Trophoblast cell (in vitro differentiated cells and primary cell): Measurements from ENCODE around the gene NUTM2F.
"Not testable (repeated sequence)": the region's sequence is repeated elsewhere in the genome, so short reads cannot be mapped to it uniquely, and the experiment has no call there.

ENCODE experiments used
- DNase-seq, 2 donors: peaks; one replicate each; pipeline ENCODE4 v3.0.0-alpha.2; 2016
- H2AFZ ChIP-seq: 2 replicates; pipeline ENCODE4 v1.6.1; 2013; ENCODE audit warnings: low read length, moderate library complexity, mild to moderate bottlenecking; ENCODE audit not compliant: insufficient read depth, poor library complexity
- H2AK5ac ChIP-seq: 2 replicates; pipeline ENCODE4 v1.6.1; 2013; ENCODE audit warnings: mild to moderate bottlenecking, low read length
- H2BK120ac ChIP-seq: 2 replicates; pipeline ENCODE4 v1.6.1; 2013; ENCODE audit warnings: low read length, mild to moderate bottlenecking, moderate library complexity; ENCODE audit not compliant: insufficient read depth, poor library complexity
- H2BK12ac ChIP-seq: 2 replicates; pipeline ENCODE4 v1.6.1; 2013; ENCODE audit warnings: mild to moderate bottlenecking, low read length, moderate library complexity
- H2BK5ac ChIP-seq: 2 replicates; pipeline ENCODE4 v1.6.1; 2013; ENCODE audit warnings: low read length, low read depth, moderate library complexity, mild to moderate bottlenecking; ENCODE audit not compliant: poor library complexity
- H3K14ac ChIP-seq: 2 replicates; pipeline ENCODE4 v1.6.1; 2013; ENCODE audit warnings: mild to moderate bottlenecking, low read length
- H3K18ac ChIP-seq: 2 replicates; pipeline ENCODE4 v1.6.1; 2013; ENCODE audit warnings: mild to moderate bottlenecking, low read length
- H3K23ac ChIP-seq: 2 replicates; pipeline ENCODE4 v1.6.1; 2013; ENCODE audit warnings: low read length
- H3K27ac ChIP-seq: 2 replicates; pipeline ENCODE4 v1.5.1; 2013; ENCODE audit warnings: low read depth, mild to moderate bottlenecking, inconsistent platforms, low read length, moderate library complexity
- H3K27me3 ChIP-seq: 2 replicates; pipeline ENCODE4 v1.6.1; 2013; ENCODE audit warnings: inconsistent platforms, mild to moderate bottlenecking, low read length, moderate library complexity; ENCODE audit not compliant: insufficient read depth
- H3K36me3 ChIP-seq, 2 experiments: 1 replicate in 1 of 2; 2 replicates in 1 of 2; pipeline ENCODE4 v1.6.1; 2013; ENCODE audit warnings: low read length in 2 of 2, mild to moderate bottlenecking in 2 of 2, moderate library complexity in 1 of 2; ENCODE audit not compliant: insufficient read depth in 2 of 2, control insufficient read depth in 1 of 2
- H3K4ac ChIP-seq: 2 replicates; pipeline ENCODE4 v1.6.1; 2013; ENCODE audit warnings: low read depth, mild to moderate bottlenecking, low read length, moderate library complexity
- H3K4me1 ChIP-seq, 2 experiments: 1 replicate in 1 of 2; 2 replicates in 1 of 2; pipeline ENCODE4 v1.6.1; 2013; ENCODE audit warnings: low read length in 2 of 2, mild to moderate bottlenecking in 2 of 2, moderate library complexity in 1 of 2; ENCODE audit not compliant: insufficient read depth in 2 of 2, control insufficient read depth in 1 of 2
- H3K4me2 ChIP-seq: 2 replicates; pipeline ENCODE4 v1.6.1; 2013; ENCODE audit warnings: inconsistent platforms, mild to moderate bottlenecking, low read length, moderate library complexity
- H3K4me3 ChIP-seq: 2 replicates; pipeline ENCODE4 v1.5.1; 2013; ENCODE audit warnings: mild to moderate bottlenecking, low read depth, low read length, inconsistent platforms
- H3K79me1 ChIP-seq: one replicate; pipeline ENCODE4 v1.6.1; 2013; ENCODE audit warnings: low read length
- H3K79me2 ChIP-seq: 2 replicates; pipeline ENCODE4 v1.6.1; 2013; ENCODE audit warnings: low read length, mild to moderate bottlenecking; ENCODE audit not compliant: control insufficient read depth, insufficient read depth, poor library complexity
- H3K9ac ChIP-seq: 2 replicates; pipeline ENCODE4 v1.6.1; 2013; ENCODE audit warnings: mild to moderate bottlenecking, low read length
- H3K9me3 ChIP-seq: 2 replicates; pipeline ENCODE4 v1.6.1; 2013; ENCODE audit warnings: low read depth, mild to moderate bottlenecking, control low read depth, inconsistent platforms, low read length; ENCODE audit not compliant: insufficient read depth
- H4K12ac ChIP-seq: 2 replicates; pipeline ENCODE4 v1.6.1; 2013; ENCODE audit warnings: low read depth, mild to moderate bottlenecking, low read length, moderate library complexity
- H4K8ac ChIP-seq: 2 replicates; pipeline ENCODE4 v1.6.1; 2013; ENCODE audit warnings: low read depth, mild to moderate bottlenecking, low read length, moderate library complexity
- H4K91ac ChIP-seq: one replicate; pipeline ENCODE4 v1.6.1; 2013; ENCODE audit warnings: low read depth, mild to moderate bottlenecking, low read length, moderate library complexity
- WGBS: extraction: QIAGEN DNeasy Blood & Tissue Kit; methylation state at CpG from one replicate; pipeline ENCODE4 v1.1.7; 2013; ENCODE audit warnings: missing lambda C conversion rate; ENCODE audit not compliant: insufficient read length, insufficient coverage; ENCODE audit errors: extremely low coverage; 5-methylcytosine and 5-hydroxymethylcytosine counted together

NUTM2F gene

DNA sequence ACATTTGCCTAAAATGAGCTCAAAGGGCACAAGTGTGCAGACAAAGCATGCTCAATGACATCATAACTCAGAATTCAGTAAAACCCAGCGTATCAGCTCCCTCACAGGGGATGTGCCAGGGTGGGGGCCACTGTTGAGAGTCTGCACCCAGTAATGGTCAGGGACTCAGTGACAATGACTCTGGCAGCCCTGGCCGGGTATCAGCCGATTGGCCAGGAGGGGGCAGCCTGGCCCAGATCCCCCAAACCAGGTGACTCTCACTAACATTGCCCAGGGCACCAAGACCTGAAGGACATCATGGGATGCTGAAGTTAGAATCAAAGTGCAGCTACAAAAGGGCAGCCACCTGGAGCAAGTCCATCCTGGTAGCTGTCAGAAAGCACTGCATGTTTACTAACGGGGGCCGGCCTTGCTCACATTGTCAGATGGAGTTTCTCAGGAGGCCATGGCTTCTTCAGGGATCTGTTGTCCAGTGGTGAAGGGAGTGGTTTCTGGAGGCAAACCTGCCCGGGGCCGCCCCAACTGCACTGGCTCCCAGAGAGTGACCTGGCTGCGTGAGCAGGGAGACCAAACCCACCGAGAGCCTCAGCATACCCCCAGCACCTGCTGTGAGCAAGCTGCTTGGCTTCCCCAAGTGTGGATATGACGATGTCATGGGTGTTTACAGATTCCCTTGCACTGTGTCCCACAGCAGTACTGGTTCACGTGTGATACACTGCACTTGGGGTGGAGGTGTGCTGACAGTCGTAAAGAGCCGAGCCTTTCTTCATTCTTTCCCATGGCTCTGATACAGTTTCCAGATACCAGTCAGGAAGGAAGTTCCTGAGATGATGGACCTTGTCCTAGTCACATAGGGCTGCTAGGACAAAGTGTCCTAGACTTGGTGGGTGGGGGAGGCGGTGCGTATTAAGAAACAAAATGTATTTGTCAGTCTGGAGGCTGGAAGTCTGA is 13.1 kb downstream of the NUTM2F start:
- not testable (repeated sequence) for H2BK120ac ChIP-seq, H2BK5ac ChIP-seq, H3K36me3 ChIP-seq, H3K4me2 ChIP-seq, H3K14ac ChIP-seq, DNase-seq, H3K18ac ChIP-seq, H3K4me1 ChIP-seq, H3K79me1 ChIP-seq, H3K4me3 ChIP-seq, H3K4ac ChIP-seq, H4K12ac ChIP-seq, H2BK12ac ChIP-seq, H3K23ac ChIP-seq, H2AK5ac ChIP-seq, H3K9me3 ChIP-seq, H2AFZ ChIP-seq, H3K27ac ChIP-seq, H4K91ac ChIP-seq, H3K9ac ChIP-seq, H3K79me2 ChIP-seq, H3K27me3 ChIP-seq, H4K8ac ChIP-seq
- no CpG with 5 or more reads among the region's 15 CpGs for WGBS

DNA sequence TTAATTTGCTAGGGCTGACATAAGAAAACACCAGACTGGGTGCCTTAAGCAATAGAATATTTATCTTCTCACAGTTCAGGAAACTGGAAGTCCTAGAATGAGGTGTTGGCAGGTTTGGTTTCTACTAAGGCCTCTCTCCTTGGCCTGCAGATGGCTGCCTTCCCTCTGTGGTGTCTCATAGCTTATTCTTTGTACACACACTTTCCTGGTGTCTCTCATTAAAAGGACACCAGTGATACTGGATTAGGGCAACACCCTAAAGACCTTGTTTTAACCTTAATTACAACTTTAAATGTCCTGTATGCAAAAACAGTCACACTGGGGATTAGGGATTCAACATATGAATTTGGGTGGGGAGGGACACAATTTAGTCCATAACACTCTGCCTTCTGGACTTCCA is 25.1 kb downstream of the NUTM2F start:
- Histone ChIP-seq H3K79me2 (no peaks in the 10 kb centered on the region), H3K4ac (no peak overlapping the region), H2AK5ac (no peak overlapping the region), H3K4me3 (no peak overlapping the region), H3K79me1 (no peaks in the 10 kb centered on the region), H3K4me2 (no peak overlapping the region), H3K14ac (no peak overlapping the region), H3K36me3 (no peaks in the 10 kb centered on the region), H4K91ac (no peak overlapping the region), H3K9me3 (peaks cover 3% of the 10 kb centered on the region), H3K27ac (no peak overlapping the region), H2AFZ (no peak overlapping the region), H3K23ac (no peak overlapping the region), H2BK5ac (no peak overlapping the region), H3K4me1 (no peaks in the 10 kb centered on the region), H4K8ac (no peak overlapping the region), H2BK120ac (no peak overlapping the region), H4K12ac (no peak overlapping the region), H3K27me3 (no peaks in the 10 kb centered on the region), H3K9ac (no peak overlapping the region), H3K18ac (no peak overlapping the region), H2BK12ac (no peak overlapping the region)
- no peak for DNase-seq

GRCh38 chr9:94302426-94302825 is 26.0 kb downstream of the NUTM2F start:
- Histone ChIP-seq H2AFZ (no peak overlapping the region), H3K14ac (no peak overlapping the region), H3K9ac (no peak overlapping the region), H3K27ac (no peak overlapping the region), H2BK120ac (no peak overlapping the region), H3K36me3 (no peaks in the 10 kb centered on the region), H3K18ac (no peak overlapping the region), H3K4me3 (no peak overlapping the region), H3K4ac (no peak overlapping the region), H4K91ac (no peak overlapping the region), H4K8ac (no peak overlapping the region), H3K79me1 (no peaks in the 10 kb centered on the region), H3K4me2 (no peak overlapping the region), H3K4me1 (no peaks in the 10 kb centered on the region), H3K79me2 (no peaks in the 10 kb centered on the region), H4K12ac (no peak overlapping the region), H3K23ac (no peak overlapping the region), H2AK5ac (no peak overlapping the region), H3K9me3 (peaks cover 3% of the 10 kb centered on the region), H2BK12ac (no peak overlapping the region), H2BK5ac (no peak overlapping the region), H3K27me3 (no peaks in the 10 kb centered on the region)
- no peak for DNase-seq
- WGBS: no CpG with 5 or more reads among the region's 4 CpGs

DNA sequence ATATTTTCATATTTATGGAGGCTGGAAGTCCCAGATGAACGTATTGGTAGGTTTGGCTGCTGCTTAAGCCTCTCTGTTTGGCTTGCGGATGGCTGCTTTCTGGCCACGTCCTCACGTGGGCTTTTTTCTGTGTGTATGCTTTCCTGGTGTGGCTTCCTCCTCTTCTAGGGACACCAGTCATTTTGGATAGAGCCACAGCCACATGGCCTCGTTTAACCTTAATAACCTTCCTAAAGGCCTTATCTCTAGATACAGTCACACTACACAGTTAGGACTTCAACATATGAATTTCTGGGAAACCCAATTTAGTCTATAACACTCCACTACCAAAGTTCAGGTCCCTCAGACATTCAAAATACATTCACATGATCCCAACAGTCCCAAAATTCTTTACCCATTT is 26.9 kb downstream of the NUTM2F start:
- H2AK5ac ChIP-seq: no peak overlapping the region
- H3K79me1 ChIP-seq: no peaks in the 10 kb centered on the region
- no peak overlapping the region for H3K14ac ChIP-seq
- H4K91ac ChIP-seq: no peak overlapping the region
- H3K79me2 ChIP-seq: no peaks in the 10 kb centered on the region
- H4K8ac ChIP-seq: no peak overlapping the region
- no peak overlapping the region for H3K4me2 ChIP-seq
- no peak overlapping the region for H3K9ac ChIP-seq
- H3K4me3 ChIP-seq: no peak overlapping the region
- H2BK12ac ChIP-seq: no peak overlapping the region
- H3K18ac ChIP-seq: no peak overlapping the region
- H3K27me3 ChIP-seq: no peaks in the 10 kb centered on the region
- peaks cover 3% of the 10 kb centered on the region for H3K9me3 ChIP-seq
- no peak overlapping the region for H3K27ac ChIP-seq
- no peak overlapping the region for H2BK5ac ChIP-seq
- H3K23ac ChIP-seq: no peak overlapping the region
- no peak overlapping the region for H4K12ac ChIP-seq
- H3K4ac ChIP-seq: no peak overlapping the region
- H2AFZ ChIP-seq: no peak overlapping the region
- no peak overlapping the region for H2BK120ac ChIP-seq
- no peaks in the 10 kb centered on the region for H3K4me1 ChIP-seq
- no CpG with 5 or more reads among the region's 5 CpGs for WGBS
- no peaks in the 10 kb centered on the region for H3K36me3 ChIP-seq
- DNase-seq: no peak
